ENCODE results near the gene ISG15.
"Not testable (repeated sequence)": the region's sequence is repeated elsewhere in the genome, so short reads cannot be mapped to it uniquely, and the experiment has no call there.

- TF ChIP-seq EZH2phosphoT487 (IDR thresholded peaks at IDR 0.05; ENCODE audit: borderline replicate concordance, low read length); CTCF (conservative IDR thresholded peaks at IDR 0.05; ENCODE audit: low read depth, low read length); EZH2 (IDR thresholded peaks at IDR 0.05; ENCODE audit: low read length, unreplicated experiment): not testable (repeated sequence)
Measured at GRCh38 chr1:1012736-1013104, 577 bp upstream of the ISG15 start.

Measured in PC-3 (cell line).